HEK293 (cell line): ENCODE results near the gene FOXL2NB.
A peak's percentile ranks its signal among the peaks of the same experiment; 100 is the strongest.

ENCODE experiments used
- ATF2 ChIP-seq: fragments of 450-650 bp; formaldehyde crosslinking; IDR thresholded peaks from 2 replicates; pipeline ENCODE4 v1.5.1; 2016; ENCODE audit warnings: missing biosample characterization, missing genetic modification characterization, low read depth
- BCL11B ChIP-seq: fragments of 450-650 bp; formaldehyde crosslinking; IDR thresholded peaks from 2 replicates; pipeline ENCODE4 v1.5.1; 2016; ENCODE audit warnings: low read depth, missing biosample characterization, missing genetic modification characterization
- OVOL3 ChIP-seq: fragments of 450-650 bp; formaldehyde crosslinking; IDR thresholded peaks from 2 replicates; pipeline ENCODE4 v1.5.1; 2016; ENCODE audit warnings: missing biosample characterization, missing genetic modification characterization
- SCRT1 ChIP-seq: fragments of 450-650 bp; formaldehyde crosslinking; IDR thresholded peaks from 2 replicates; pipeline ENCODE4 v1.5.1; 2016; ENCODE audit warnings: missing biosample characterization, missing genetic modification characterization, borderline replicate concordance
- SP2 ChIP-seq: fragments of 450-650 bp; formaldehyde crosslinking; IDR thresholded peaks from 2 replicates; pipeline ENCODE4 v1.5.1; 2016; ENCODE audit warnings: missing biosample characterization, missing genetic modification characterization
- SP3 ChIP-seq: fragments of 450-650 bp; formaldehyde crosslinking; IDR thresholded peaks from 2 replicates; pipeline ENCODE4 v1.5.1; 2016; ENCODE audit warnings: missing biosample characterization, missing genetic modification characterization
- ZFP3 ChIP-seq: fragments of 450-650 bp; formaldehyde crosslinking; IDR thresholded peaks from 2 replicates; pipeline ENCODE4 v1.5.1; 2016; ENCODE audit warnings: low read depth, missing biosample characterization, missing genetic modification characterization
- ZFP41 ChIP-seq: fragments of 450-650 bp; formaldehyde crosslinking; IDR thresholded peaks from 2 replicates; pipeline ENCODE4 v1.5.1; 2016; ENCODE audit warnings: missing biosample characterization, missing genetic modification characterization, borderline replicate concordance
- ZNF140 ChIP-seq: fragments of 450-650 bp; formaldehyde crosslinking; IDR thresholded peaks from 2 replicates; pipeline ENCODE4 v1.5.1; 2016; ENCODE audit warnings: missing biosample characterization, missing genetic modification characterization
- ZNF169 ChIP-seq: fragments of 450-650 bp; formaldehyde crosslinking; IDR thresholded peaks from 2 replicates; pipeline ENCODE4 v1.5.1; 2016; ENCODE audit warnings: missing biosample characterization, missing genetic modification characterization
- ZNF214 ChIP-seq: fragments of 450-650 bp; formaldehyde crosslinking; IDR thresholded peaks from 2 replicates; pipeline ENCODE4 v1.5.1; 2017; ENCODE audit warnings: missing biosample characterization, mild to moderate bottlenecking, missing genetic modification characterization, borderline replicate concordance
- ZNF239 ChIP-seq: fragments of 450-650 bp; formaldehyde crosslinking; IDR thresholded peaks from 2 replicates; pipeline ENCODE4 v1.5.1; 2016; ENCODE audit warnings: missing biosample characterization, missing genetic modification characterization
- ZNF274 ChIP-seq, 2 experiments: fragments of 200-500 bp in 1 of 2; fragments of 450-650 bp in 1 of 2; sonication (Bioruptor generic) in 1 of 2; formaldehyde crosslinking in 1 of 2; IDR thresholded peaks; 2 replicates each; pipeline versions ENCODE4 v1.5.1 to v1.6.1; 2014 to 2016; ENCODE audit warnings: borderline replicate concordance in 1 of 2, inconsistent platforms in 1 of 2, low read length in 1 of 2, missing biosample characterization in 1 of 2, missing genetic modification characterization in 1 of 2
- ZNF362 ChIP-seq: fragments of 450-650 bp; formaldehyde crosslinking; IDR thresholded peaks from 2 replicates; pipeline ENCODE4 v1.5.1; 2016; ENCODE audit warnings: missing biosample characterization, missing genetic modification characterization
- ZNF404 ChIP-seq: fragments of 450-650 bp; formaldehyde crosslinking; IDR thresholded peaks from 2 replicates; pipeline ENCODE4 v1.5.1; 2017; ENCODE audit warnings: missing biosample characterization, missing genetic modification characterization
- ZNF501 ChIP-seq: fragments of 450-650 bp; formaldehyde crosslinking; IDR thresholded peaks from 2 replicates; pipeline ENCODE4 v1.5.1; 2016; ENCODE audit warnings: missing biosample characterization, missing genetic modification characterization
- ZNF518A ChIP-seq: fragments of 450-650 bp; formaldehyde crosslinking; conservative IDR thresholded peaks from 2 replicates; pipeline ENCODE4 v1.5.1; 2016; ENCODE audit warnings: low read depth, missing biosample characterization, missing genetic modification characterization
- ZNF548 ChIP-seq: fragments of 450-650 bp; formaldehyde crosslinking; IDR thresholded peaks from 2 replicates; pipeline ENCODE4 v1.5.1; 2016; ENCODE audit warnings: missing biosample characterization, missing genetic modification characterization
- ZNF621 ChIP-seq: fragments of 450-650 bp; formaldehyde crosslinking; IDR thresholded peaks from 2 replicates; pipeline ENCODE4 v1.5.1; 2017; ENCODE audit warnings: missing biosample characterization, missing genetic modification characterization
- ZNF654 ChIP-seq: fragments of 450-650 bp; formaldehyde crosslinking; IDR thresholded peaks from 2 replicates; pipeline ENCODE4 v1.5.1; 2016; ENCODE audit warnings: low read depth, missing biosample characterization, missing genetic modification characterization
- ZNF670 ChIP-seq: fragments of 450-650 bp; formaldehyde crosslinking; IDR thresholded peaks from 2 replicates; pipeline ENCODE4 v1.5.1; 2016; ENCODE audit warnings: missing biosample characterization, missing genetic modification characterization, low read depth
- ZNF707 ChIP-seq: fragments of 450-650 bp; formaldehyde crosslinking; IDR thresholded peaks from 2 replicates; pipeline ENCODE4 v1.5.1; 2016; ENCODE audit warnings: missing biosample characterization, missing genetic modification characterization
- ZNF776 ChIP-seq: fragments of 450-650 bp; formaldehyde crosslinking; IDR thresholded peaks from 2 replicates; pipeline ENCODE4 v1.5.0; 2017; ENCODE audit warnings: missing biosample characterization, missing genetic modification characterization, borderline replicate concordance
- ZNF777 ChIP-seq: fragments of 450-650 bp; formaldehyde crosslinking; IDR thresholded peaks from 2 replicates; pipeline ENCODE4 v1.5.1; 2017; ENCODE audit warnings: missing biosample characterization, missing genetic modification characterization, borderline replicate concordance
- ZSCAN16 ChIP-seq: fragments of 450-650 bp; formaldehyde crosslinking; IDR thresholded peaks from 2 replicates; pipeline ENCODE4 v1.5.1; 2016; ENCODE audit warnings: missing biosample characterization, missing genetic modification characterization
- TF ChIP-seq, protein P1 (sequence below): fragments of 450-650 bp; formaldehyde crosslinking; IDR thresholded peaks from 2 replicates; pipeline ENCODE4 v1.5.1; 2017; ENCODE audit warnings: missing biosample characterization, missing genetic modification characterization
- TF ChIP-seq, protein P2 (sequence below): fragments of 450-650 bp; formaldehyde crosslinking; IDR thresholded peaks from 2 replicates; pipeline ENCODE4 v1.5.1; 2016; ENCODE audit warnings: missing biosample characterization, missing genetic modification characterization

The FOXL2NB gene

GRCh38 chr3:138915503-138916498 lies 31.2 kb upstream of the FOXL2NB start (continued):
- TF ChIP-seq ZNF362 (no peak), OVOL3 (tag by site-specific recombination) (no peak), ZNF404 (tag by site-specific recombination) (no peak), ZNF239 (tag by site-specific recombination) (no peak), ZNF777 (no peak), ZNF169 (tag by site-specific recombination) (no peak), ZNF621 (tag by site-specific recombination) (no peak), ZNF518A (tag by site-specific recombination) (no peak), ZSCAN16 (no peak), SP2 (tag by site-specific recombination) (peak; percentile 60), ZNF670 (tag by site-specific recombination) (no peak), ZNF654 (peak; percentile 49), ZNF214 (tag by site-specific recombination) (no peak), ZFP3 (tag by site-specific recombination) (no peak), ZNF548 (no peak), SP3 (peak; percentile 60), ZNF776 (tag by site-specific recombination) (no peak), ZNF707 (tag by site-specific recombination) (no peak), ATF2 (no peak), ZNF140 (tag by site-specific recombination) (no peak), ZNF274 (IDR thresholded peaks at IDR 0.05; ENCODE audit: low read length) (no peak), ZNF274 (tag by site-specific recombination; IDR thresholded peaks at IDR 0.05; ENCODE audit: borderline replicate concordance) (no peak), SCRT1 (no peak), ZNF501 (no peak; the same call in 1 of the 2 replicates), BCL11B (no peak), ZFP41 (no peak)
- TF ChIP-seq, protein P1, sequence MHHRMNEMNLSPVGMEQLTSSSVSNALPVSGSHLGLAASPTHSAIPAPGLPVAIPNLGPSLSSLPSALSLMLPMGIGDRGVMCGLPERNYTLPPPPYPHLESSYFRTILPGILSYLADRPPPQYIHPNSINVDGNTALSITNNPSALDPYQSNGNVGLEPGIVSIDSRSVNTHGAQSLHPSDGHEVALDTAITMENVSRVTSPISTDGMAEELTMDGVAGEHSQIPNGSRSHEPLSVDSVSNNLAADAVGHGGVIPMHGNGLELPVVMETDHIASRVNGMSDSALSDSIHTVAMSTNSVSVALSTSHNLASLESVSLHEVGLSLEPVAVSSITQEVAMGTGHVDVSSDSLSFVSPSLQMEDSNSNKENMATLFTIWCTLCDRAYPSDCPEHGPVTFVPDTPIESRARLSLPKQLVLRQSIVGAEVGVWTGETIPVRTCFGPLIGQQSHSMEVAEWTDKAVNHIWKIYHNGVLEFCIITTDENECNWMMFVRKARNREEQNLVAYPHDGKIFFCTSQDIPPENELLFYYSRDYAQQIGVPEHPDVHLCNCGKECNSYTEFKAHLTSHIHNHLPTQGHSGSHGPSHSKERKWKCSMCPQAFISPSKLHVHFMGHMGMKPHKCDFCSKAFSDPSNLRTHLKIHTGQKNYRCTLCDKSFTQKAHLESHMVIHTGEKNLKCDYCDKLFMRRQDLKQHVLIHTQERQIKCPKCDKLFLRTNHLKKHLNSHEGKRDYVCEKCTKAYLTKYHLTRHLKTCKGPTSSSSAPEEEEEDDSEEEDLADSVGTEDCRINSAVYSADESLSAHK = 0 out of 2 replicates have a peak, but pooled peaks have one; percentile 9
- TF ChIP-seq, protein P2, sequence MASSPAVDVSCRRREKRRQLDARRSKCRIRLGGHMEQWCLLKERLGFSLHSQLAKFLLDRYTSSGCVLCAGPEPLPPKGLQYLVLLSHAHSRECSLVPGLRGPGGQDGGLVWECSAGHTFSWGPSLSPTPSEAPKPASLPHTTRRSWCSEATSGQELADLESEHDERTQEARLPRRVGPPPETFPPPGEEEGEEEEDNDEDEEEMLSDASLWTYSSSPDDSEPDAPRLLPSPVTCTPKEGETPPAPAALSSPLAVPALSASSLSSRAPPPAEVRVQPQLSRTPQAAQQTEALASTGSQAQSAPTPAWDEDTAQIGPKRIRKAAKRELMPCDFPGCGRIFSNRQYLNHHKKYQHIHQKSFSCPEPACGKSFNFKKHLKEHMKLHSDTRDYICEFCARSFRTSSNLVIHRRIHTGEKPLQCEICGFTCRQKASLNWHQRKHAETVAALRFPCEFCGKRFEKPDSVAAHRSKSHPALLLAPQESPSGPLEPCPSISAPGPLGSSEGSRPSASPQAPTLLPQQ (tag by site-specific recombination) = peak; percentile 42; the same call in 1 of the 2 replicates
